ENCODE results near the gene WSB1.
A peak's percentile ranks its signal among the peaks of the same experiment; 100 is the strongest.
"Not testable (repeated sequence)": the region's sequence is repeated elsewhere in the genome, so short reads cannot be mapped to it uniquely, and the experiment has no call there.

Gene WSB1

DNA sequence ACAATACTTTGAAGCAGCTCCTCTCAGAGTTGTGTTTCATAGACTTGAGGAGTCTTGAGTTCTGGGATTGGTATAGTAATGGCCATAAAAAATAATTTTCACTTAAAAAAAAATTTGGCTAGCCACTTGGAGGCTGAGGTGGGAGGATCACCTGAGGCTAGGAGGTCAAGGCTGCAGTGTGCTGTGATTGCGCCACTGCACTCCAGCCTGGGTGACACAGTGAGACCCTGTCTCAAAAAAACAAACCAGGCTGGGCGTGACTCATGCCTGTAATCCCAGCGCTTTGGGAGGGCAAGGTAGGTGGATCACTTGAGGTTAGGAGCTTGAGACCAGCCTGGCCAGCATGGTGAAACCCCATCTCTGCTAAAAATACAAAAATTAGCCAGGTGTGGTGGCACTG lies 14.8 kb upstream of the WSB1 start:
- not testable (repeated sequence) for H3K4me3 ChIP-seq (ENCODE audit: low read depth, low read length)

DNA sequence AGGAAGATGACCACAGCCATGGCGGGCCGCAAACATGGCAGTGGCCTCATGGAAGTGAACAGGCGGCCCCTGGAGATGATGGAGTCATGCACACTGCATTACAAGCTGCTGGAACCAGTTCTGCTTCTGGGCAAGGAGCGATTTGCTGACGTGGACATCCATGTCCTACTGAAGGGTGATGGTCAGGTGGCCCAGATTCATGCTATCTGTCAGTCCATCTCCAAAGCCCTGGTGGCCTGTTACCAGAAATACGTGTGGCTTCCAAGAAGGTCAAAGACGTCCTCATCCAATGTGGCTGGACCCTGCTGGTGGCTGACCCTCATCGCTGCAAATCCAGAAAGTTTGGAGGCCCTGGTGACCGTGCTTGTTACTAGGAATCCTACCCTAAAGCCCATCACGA lies 13.4 kb upstream of the WSB1 start:
- no peak overlapping the region for H3K4me3 ChIP-seq (ENCODE audit: low read depth, low read length)

DNA sequence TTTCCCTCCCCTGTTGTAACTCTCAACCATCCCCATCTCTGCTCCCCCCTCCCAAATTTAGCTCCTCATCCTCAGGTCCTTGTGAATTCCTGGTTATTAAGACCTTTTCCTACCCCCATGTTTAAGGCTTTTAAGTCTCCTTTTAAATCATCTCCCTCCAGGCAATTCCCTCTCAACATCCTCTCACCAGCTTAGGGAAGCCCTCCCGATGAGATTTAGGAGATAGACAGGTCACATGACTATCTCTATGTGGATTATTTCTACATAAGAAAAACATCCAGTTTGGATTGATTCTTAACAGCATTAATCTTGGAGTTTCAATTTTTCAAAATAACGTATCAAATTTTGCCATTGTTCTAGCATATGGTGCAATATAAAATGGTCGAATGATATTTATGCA lies 12.5 kb upstream of the WSB1 start:
- H3K4me3 ChIP-seq (ENCODE audit: low read depth, low read length): no peak overlapping the region

DNA sequence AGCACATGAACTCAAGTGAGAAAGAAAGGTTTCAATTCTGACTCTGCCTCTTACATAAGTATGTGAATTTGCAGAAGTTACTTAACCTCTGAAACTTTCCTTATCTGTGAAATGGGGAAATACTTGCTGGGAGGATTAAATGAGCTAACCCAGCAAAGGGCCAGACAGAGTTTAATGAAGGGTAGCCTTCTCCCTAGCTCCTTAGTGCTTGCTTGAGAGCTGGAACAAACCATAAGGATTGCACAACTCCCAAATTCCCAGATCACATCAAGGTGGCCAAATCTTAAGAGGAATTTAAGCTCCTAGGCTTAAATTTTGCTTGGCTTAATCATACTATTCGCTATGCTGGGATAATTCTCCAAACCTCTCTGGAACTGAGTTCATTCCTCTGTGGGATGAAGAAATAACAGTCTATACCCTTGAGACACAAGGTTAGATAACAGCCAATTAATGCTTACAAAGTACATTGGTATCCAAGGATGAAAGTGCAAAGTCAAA lies 11.8 kb upstream of the WSB1 start:
- no peak overlapping the region for H3K4me3 ChIP-seq (ENCODE audit: low read depth, low read length)

DNA sequence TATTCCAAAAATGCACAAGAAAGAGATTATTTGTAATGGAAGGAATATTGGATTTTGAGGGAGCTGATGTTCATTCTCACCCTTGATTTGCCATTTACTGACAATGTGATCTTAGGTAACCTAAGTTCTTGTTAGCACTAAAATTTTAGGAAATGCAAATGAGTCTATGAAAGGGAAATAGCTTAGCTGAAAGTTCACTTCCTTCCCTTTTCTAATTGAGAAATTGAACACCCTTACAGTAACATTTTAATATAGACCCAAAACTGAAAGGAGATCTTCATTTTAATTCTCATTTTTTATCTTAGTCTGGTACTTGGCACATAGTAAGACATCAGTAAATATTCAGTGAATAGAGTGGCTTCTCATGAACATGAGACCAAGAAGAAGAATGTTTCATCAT lies 10.9 kb upstream of the WSB1 start:
- no peak overlapping the region for H3K4me3 ChIP-seq (ENCODE audit: low read depth, low read length)

DNA sequence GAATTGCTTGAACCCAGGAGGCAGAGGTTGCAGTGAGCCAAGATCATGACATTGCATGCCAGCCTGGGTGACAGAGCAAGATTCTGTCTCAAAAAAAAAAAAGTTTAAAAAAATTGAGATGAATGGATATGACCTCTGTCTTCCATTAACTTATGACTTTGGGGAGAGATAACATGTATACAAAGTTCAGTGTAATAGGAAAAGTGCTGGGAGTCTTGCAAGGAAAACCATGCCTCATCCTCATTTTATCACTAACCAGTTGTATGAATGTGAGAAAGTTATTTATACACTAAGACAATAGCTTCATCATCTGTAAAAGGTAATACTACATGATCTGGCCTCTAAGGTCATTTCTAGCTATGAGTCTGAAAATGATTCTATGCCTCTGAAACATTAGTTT lies 10.2 kb upstream of the WSB1 start:
- H3K4me3 ChIP-seq (ENCODE audit: low read depth, low read length): no peak overlapping the region

DNA sequence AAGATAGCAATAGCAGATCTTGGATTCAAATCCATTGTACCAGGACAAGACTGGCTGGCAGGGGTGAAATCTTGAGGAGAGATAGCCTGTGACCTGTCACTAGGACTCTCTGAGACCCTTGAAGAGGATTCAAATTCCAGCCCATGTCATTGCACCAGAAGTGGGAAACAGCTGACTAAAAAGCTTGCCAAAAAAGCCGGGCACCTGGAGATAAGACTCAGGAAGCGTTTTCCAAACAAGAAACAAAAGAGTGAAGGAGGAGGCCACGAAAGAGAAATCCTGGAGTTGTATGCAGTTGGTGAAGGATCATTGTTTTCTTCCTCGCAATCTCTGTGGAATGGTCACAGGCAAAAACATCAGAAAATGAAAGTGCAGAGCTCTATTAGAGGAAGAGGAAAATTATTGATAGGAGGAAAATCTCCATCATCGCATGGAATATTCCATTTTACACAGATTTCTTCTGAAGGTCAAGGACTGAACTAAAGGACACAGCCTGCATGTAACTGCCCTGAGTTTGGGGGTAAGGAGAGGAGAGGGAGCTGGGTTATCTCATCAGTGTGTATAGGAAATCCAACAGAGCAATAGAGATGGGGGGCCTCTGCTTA lies 9.0 kb upstream of the WSB1 start:
- no peak overlapping the region for H3K4me3 ChIP-seq (ENCODE audit: low read depth, low read length)

DNA sequence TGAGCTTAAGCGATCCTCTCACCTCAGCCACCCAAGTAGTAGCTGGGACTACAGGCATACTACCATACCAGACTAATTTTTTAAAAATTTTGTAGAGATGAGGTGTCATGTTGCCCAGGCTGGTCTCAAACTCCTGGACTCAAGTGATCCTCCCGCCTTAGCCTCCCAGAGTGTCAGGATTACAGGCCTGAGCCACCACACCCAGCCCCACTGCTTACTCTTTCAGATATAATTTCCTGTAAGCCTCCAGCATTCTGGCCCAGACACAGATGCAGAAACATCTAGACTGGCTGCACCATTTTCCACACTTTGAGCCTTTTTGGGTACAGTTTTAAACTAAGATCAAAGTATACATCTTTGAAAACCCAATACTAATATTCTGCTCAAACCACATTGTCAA lies 8.4 kb upstream of the WSB1 start:
- no peak overlapping the region for H3K4me3 ChIP-seq (ENCODE audit: low read depth, low read length)

DNA sequence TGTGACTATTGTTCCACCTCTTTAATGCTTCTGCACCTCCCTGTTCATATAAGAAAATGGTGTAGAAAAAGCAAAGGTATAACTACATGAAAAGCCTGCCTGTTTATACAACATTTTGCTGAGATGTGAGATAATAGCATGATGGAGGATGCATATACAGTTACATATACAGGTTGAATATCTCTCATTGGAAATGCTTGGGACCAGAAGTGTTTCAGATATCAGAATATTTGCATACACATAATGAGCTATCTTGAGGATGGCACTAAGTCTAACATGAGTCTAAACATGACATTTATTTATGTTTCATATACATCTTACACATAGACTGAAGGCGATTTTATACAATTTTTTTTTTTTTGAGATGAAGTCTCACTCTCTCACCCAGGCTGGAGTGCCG lies 5.7 kb upstream of the WSB1 start:
- H3K4me3 ChIP-seq (ENCODE audit: low read depth, low read length): no peak overlapping the region

DNA sequence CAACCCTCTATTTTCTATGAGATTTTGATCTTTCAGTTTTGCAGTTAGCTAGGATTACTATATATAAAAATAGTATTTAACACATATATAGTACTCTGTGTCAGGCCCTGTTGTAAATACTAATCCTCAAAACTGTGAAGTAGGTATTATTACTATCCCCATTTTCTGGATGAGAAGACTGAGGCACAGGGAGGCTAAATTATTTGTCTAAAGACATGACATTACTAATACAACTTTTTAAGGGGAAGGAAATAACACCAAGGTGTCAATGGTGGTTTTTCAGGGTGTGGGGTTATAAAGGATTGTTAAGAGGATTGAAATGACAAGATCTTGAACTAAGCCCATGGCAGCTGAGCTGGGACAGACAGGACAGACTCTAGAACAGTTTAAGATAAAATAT lies 4.1 kb upstream of the WSB1 start:
- H3K4me3 ChIP-seq (ENCODE audit: low read depth, low read length): no peak overlapping the region

DNA sequence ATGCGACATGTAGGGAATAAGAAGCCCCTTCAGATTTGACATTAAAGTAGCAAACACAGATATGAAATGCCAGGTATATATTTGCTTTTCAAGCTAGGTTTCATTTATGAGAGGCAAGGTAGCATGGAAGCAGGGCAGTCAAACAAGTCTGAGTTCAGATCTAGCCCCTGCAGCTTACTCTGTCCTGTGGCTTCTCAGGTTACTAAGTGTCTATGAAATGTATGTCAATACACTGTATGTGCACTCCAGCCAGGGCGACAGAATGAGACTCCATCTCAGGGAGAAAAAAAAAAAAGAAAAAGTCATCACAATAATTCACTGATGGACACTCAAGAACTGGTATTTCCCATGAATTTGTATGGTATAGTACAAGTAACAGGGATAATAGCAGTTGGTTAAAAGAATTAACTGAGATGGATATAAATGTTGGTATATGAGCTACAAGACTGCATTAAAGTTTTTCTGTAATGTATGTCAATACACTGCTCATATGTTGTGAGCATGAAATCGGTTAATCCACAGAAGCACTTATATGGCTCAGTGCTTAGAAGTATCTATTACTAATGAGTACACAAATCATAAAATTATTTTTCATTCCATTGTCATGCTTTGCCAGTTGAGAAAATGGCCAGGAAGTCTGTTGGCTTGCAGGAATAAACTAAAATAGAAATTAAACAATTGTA lies 2.9 kb upstream of the WSB1 start:
- no peak overlapping the region for H3K4me3 ChIP-seq (ENCODE audit: low read depth, low read length)

DNA sequence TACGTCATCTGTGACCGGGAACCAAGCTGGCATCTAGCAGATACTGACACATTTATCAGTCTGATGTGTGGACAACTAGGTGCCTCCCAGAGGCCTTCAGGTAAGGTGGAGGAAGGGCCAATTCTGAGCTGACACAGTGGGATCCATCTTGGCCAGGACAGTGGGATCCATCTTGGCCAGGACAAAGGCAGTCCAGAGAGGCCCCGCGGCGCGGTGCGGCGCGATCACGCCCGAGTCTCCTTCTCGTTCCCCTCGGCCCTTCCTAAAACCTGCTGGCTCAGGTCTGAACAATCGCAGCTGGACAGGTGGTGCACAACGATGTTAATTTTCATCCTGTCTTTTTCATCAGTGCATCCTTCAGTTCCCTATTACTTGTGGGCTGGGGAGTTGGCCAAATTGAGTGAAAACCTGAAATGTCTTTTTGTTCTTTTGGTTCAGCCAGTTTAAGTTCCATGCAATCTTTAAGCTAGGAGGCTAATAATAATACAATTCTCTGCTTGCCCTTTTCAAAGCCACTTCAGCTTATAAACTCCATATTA lies 486 bp upstream of the WSB1 start:
- H3K4me3 ChIP-seq (ENCODE audit: low read depth, low read length): no peak overlapping the region

DNA sequence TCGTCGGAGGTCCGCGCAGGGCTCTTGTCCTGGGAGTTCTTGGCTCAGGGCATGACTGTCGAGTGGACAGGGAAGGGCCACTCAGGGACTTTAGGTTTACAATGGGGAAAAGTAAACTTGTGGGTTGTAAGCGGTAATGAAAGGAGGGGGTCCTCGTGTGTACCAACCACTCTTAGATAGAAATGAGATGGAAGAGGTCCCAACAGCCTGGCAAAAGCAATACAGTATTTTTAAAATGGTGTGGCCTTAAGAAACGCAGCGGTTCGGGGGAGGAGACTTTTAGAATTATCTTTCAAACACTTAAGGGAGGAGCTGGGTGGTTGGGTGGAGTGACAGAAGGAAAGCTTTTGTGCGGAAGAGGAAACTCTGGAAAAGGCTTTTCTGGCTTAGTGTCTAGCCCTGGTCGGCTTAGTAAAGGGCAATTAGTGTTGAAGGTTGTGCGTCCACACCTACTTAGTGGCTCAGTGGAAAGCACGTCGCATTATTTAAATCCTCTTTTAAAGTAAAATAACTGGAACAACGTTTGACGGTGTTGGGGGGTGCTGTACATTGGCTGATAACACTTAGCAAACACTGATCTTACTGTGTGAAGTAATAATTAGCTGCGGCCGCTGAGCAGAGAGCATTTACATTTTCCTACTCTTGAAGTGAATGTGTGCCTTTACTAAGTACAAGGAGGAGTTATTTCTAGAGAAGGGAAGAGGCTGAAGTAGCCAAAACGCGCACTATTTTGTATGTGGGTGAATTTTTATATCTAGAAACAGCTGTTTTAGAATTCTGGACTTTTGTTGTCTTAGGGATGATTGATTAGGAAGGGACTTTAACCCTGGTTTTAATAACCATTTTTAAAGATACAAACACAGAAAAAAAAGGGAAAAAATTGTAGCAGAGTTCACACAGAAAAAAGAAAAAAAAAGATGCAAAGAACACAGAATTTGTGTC lies 1.0 kb downstream of the WSB1 start:
- peak overlapping the region; percentile 97 for H3K4me3 ChIP-seq (ENCODE audit: low read depth, low read length)

DNA sequence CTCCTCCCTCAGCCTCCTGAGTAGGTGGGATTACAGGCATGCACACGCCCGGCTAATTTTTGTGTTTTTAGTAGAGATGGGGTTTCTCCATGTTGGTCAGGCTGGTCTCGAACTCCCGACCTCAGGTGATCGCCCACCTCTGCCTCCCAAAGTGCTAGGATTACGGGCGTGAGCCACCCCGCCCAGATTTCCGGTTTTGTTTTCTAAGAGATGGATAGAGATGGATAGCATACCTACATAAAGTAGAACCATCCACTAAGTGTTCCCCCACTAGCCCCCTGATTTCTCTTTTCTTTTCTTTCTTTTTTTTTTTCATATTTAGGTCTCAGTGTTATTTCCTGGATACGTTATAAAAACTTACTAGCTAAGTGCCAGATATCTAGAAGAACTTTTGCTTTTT lies 2.0 kb downstream of the WSB1 start:
- H3K4me3 ChIP-seq (ENCODE audit: low read depth, low read length): no peak overlapping the region

DNA sequence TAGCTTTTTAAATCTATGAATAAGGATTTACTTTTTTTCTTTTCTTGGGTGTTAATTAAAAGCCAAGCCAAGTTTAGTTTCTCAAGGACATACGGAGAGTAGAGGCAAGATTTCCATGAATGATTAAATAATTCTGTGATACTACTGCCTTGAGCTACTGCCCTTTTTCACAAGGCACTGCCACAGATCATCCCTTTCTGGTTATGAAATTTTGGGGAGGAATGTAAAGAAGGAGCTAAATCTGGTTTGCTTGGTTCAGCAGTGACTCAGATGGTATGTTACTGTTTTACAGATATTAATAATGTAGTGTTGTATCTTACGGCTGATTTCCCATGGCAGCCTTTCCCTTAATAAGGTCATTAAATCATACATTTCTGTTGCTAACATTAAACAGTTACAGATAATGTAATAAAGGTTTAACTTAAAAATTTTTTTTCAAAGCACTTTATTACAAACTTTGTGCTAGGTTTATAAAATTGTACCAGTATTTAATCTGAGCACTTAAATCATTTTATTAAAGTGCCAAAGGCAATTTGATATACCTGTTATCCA lies 2.6 kb downstream of the WSB1 start:
- H3K4me3 ChIP-seq (ENCODE audit: low read depth, low read length): no peak overlapping the region

DNA sequence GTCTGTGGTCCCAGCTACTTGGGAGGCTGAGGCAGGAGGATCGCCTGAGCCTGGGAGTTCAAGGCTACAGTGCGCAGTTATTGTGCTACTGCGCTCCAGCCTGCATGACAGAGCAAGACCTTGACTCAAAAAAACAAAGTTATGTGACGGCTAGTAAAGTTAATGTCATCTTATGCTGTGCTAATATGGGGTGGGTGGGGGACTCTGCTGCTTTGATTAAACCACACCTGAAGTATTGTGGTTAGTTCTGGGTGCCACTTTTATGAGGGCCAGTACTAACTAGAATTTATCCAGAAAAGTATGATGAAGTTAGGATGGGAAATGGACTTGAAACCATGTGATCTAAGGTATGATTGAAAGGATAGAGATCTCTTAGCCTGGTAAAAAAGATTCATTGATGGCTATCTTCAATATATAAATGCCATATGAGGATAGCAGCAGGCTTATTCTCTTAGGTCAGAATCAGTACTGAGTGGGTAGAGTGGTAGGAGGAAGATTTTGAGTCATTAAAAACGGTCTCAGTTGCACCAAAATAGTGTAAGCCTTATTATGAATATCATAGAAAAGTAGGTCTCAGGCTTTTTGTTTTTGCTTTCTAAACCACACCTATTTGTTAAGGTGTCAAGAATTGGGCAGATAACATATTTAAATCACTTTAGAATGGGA lies 5.6 kb downstream of the WSB1 start:
- H3K4me3 ChIP-seq (ENCODE audit: low read depth, low read length): no peak overlapping the region

DNA sequence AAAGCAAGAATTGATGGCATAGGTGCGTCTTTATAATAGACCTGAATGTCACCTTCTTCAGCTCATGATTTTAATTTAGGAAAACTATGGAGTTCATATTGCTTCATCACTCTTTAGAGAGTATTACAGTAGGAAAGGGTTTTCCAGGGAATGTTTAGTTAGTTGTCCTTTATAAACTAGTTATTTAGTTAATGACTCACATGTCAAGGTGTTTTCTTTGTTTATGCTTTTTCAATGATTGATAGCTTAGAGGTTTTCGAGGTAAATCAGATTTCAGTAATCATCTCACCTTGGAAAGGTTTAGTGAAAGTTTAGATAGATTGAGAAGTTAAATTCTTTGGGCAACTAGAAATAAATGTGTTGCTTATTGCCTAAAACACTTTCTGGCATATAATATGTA lies 9.8 kb downstream of the WSB1 start:
- no peak overlapping the region for H3K4me3 ChIP-seq (ENCODE audit: low read depth, low read length)

DNA sequence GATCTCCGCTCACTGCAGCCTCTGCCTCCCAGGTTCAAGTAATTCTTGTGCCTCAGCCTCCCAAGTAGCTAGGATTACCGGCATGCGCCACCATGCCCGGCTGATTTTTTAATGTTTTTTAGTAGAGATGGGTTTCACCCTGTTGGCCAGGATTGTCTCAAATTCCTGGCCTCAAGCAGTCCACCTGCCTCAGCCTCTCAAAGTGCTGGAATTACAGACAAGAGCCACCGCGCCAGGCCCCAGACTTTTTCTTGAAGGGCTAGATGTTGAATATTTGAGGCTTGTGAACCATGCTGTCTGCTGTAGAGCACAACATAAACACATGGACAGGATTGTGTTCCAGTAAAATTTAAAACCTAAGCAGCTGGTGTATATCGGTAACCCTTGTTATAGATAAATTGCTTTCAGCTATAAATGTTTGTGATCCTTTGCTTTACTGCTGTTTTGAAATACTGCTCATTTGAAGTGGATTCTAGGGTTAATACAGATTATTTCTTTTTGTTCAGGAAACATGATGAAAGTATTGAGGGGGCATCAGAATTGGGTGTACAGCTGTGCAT lies 12.4 kb downstream of the WSB1 start:
- H3K4me3 ChIP-seq (ENCODE audit: low read depth, low read length): no peak overlapping the region

DNA sequence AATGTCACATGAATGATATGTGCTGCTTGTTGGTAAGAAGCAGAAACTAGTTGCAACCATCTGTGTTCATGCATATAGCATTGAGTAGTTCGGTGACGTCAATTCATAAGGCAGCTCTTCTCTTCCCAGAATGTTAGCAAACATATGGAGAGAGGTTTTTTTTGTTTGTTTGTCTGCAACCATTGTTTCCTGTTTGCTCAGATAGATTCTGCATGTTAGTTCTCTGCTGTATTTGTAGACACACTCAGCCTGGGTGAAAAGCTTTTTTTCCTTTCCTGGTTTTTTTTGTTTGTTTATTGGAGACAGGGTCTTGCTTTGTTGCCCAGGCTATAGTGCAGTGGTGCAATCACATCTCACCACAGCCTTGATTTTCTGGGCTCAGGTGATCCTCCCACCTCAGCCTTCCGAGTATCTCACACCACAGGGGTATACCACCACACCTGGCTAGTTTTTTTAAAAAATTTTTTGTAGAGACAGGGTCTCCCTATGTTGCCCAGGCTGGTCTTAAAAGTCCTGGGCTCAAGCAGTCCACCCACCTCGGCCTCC lies 16.7 kb downstream of the WSB1 start:
- no peak overlapping the region for H3K4me3 ChIP-seq (ENCODE audit: low read depth, low read length)

DNA sequence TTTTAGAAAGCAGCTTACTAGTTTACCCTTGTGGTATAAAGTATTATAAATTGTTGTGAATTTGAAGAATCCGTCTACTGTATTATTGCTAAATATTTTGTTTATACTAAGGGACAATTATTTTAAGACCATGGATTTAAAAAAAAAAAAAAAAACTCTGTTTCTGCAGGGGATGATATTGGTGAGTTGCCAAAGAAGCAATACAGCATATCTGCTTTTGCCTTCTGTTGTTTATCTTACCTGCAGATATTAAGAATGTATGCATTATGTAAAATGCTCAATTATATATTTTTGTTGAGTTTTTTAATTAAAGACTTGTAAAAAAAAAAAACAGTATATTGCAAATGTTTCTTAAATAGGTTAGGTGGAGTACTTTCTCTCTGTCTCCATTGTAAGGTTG lies 19.4 kb downstream of the WSB1 start:
- no peak overlapping the region for H3K4me3 ChIP-seq (ENCODE audit: low read depth, low read length)

Measured in iPS-11a (cell line).